Measurements from ENCODE around the gene HIGD1C.
A peak's percentile ranks its signal among the peaks of the same experiment; 100 is the strongest.
"Not testable (repeated sequence)": the region's sequence is repeated elsewhere in the genome, so short reads cannot be mapped to it uniquely, and the experiment has no call there.

The HIGD1C gene

DNA sequence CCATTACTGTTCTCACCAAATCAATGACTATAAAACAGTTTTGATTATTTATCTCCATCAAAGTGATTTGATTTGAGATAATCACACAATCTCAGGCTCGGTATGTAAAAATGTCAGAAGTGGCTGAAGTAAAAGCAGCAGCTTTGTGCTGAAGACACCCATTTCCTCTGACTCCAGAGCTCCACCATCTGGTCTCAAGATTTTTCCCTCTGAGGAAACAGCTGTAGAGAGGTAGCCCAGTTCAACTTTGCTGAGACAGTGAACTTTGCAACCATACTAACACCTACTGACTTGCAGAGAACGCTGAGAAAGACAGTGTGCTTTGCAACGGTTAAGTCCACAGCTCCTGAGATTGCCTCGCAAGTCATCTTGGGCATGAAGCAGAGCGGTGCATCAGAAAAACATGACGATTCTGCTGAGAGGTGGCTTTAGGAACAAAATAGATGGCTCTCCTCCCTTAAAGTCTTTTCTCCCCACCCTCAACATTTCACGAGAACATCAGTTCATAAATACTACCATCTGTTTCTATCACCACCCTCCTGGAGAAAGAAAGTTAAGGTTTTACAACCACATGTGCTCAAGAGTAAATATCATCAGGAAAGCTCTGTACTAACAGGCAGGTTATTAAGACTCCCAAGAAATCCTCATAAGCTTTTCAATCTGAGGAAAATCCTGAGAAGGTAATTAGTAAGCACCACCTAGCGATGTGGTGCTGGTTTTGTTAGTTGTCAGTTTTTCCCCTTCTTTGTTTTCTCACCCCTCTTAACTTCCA lies 34.8 kb downstream of the HIGD1C start:
- peak in 4 of 6 experiments; percentile 6 to 41 (median 22) for DNase-seq

GRCh38 chr12:50988051-50988450 lies 35.7 kb downstream of the HIGD1C start:
- no peak for DNase-seq

- DNase-seq = no peak
Observed at GRCh38 chr12:50988871-50989270, 36.5 kb downstream of the HIGD1C start.

DNA sequence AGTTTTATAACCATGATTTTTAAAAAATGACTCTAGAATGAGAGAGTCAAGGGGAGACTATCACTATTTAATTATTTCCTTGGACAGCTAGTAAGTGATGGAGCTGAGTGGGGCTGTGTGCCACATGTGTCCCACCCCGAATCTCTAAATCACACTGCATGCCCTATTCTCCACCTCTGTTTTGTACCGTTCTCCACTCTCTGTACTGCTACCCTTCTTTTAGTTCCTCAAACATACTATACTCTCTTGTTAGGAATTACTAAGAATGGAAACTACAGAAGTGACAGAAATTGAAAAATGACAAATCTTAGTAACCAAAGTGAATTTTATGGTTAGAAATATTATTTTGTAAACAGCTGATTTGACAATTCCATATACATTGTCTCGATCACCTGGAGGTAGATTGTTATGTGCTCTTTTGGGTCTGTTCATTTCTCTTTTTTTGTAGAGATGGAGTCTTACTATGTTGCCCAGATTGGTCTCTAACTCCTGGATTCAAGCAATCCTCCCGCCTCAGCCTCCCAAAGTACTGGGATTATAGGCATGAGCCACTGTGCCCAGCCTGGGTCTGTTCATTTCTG lies 37.9 kb downstream of the HIGD1C start:
- no peak for DNase-seq

GRCh38 chr12:50990791-50991190 lies 38.4 kb downstream of the HIGD1C start:
- no peak for DNase-seq

GRCh38 chr12:50991291-50991690 lies 38.9 kb downstream of the HIGD1C start:
- no peak for DNase-seq

- DNase-seq = no peak
Observed at GRCh38 chr12:50992819-50993218, 40.5 kb downstream of the HIGD1C start.

GRCh38 chr12:50999093-50999492 lies 46.7 kb downstream of the HIGD1C start:
- no peak for DNase-seq

GRCh38 chr12:51000245-51000644 lies 47.9 kb downstream of the HIGD1C start:
- no peak for DNase-seq

- DNase-seq = no peak
Observed at GRCh38 chr12:51001799-51002198, 49.5 kb downstream of the HIGD1C start.

DNA sequence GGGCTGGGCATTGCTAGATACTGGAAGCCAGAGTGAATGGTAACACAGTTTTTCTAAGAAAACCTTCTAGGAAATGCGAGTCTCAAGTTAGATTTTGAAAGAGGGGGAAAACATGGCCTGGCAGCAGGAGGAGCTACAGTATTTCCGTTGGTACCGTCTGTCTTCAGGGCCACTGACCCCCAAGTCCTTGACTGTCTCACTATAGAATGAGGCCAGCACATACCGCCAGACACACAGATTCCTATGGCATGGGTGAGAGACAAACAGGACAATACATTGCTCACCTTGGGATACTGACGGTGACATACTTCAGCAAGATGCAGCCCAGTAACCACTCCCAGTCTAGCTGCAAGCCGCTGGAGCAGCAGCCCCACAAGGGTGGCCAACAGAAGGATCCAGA lies 52.2 kb downstream of the HIGD1C start:
- DNase-seq = no peak

- DNase-seq = no peak
Observed at GRCh38 chr12:51005030-51005429, 52.7 kb downstream of the HIGD1C start.

GRCh38 chr12:51005671-51006070 lies 53.3 kb downstream of the HIGD1C start:
- no peak for DNase-seq

- DNase-seq = no peak
Observed at GRCh38 chr12:51008329-51009055, 56.1 kb downstream of the HIGD1C start.

DNA sequence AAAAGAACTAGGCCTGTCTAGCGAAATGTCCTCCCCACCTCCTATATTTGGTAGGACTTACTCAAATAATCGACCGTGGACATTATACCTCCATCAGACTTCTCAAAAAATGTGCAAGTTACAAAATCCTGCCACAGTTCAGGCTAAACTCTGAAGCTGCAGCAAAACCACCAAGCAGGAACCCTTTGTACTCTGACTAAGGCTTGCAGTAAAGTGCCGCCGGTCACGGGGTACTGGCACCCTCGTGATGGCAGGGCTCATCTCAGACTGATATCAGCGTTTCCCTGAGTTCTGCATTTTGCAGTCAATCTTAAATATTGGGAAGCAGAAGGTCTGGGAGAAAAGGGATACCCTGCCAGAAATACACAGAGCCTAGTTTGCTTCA lies 56.7 kb downstream of the HIGD1C start:
- DNase-seq = peak; percentile 36 to 69 (median 56)

- DNase-seq = no peak
Observed at GRCh38 chr12:51011955-51012354, 59.6 kb downstream of the HIGD1C start.

DNA sequence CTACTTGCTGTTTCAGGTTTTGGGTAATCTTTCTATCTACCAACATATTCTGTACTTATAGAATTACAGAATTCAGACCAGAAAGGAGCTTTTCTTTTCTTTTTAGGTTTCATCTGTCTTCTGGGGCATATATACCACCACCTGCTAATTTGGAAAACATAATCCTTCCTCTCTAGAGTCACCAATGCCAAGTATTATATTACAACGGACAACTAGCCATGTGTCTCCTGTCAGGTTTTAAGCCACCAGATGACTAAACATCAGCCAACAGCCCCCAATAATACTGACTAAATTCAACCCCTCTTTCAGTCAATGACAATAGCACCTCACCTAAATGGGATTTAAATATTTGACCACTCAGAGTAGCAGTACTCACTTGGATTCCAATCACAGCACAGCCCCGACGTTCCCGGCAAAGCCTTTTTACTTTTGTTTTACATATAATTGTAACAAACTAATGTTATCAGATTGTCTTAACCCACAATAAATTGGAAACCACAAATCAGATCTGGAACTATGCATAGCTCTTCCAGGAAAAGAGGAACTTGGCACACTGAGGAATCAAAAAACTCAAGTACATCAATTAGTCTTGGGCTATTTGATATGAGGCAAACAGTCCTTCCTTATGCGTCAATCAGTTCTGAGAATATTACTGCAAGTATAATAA lies 60.4 kb downstream of the HIGD1C start:
- DNase-seq = no peak

GRCh38 chr12:51013441-51013840 lies 61.1 kb downstream of the HIGD1C start:
- DNase-seq = no peak

GRCh38 chr12:51014467-51014866 lies 62.1 kb downstream of the HIGD1C start:
- not testable (repeated sequence) for DNase-seq

DNA sequence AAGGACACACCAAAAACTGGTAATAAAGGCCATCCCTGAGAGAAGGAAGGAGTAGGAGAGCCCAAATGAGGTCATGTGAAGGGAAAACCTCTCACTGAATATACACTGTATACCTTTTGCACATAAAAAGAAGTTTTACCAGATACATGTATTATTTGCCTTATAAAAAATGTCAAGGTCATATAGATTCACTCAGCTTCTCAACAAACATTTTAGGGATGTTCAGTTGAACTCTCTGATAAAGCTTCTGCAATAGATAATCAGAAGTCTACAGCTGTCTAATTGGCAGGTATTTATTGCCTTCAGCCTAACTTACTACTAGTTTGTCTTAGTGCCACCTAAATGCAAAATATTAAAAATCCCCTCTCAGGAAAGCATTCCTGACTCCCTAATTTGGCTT lies 65.1 kb downstream of the HIGD1C start:
- DNase-seq = no peak

DNA sequence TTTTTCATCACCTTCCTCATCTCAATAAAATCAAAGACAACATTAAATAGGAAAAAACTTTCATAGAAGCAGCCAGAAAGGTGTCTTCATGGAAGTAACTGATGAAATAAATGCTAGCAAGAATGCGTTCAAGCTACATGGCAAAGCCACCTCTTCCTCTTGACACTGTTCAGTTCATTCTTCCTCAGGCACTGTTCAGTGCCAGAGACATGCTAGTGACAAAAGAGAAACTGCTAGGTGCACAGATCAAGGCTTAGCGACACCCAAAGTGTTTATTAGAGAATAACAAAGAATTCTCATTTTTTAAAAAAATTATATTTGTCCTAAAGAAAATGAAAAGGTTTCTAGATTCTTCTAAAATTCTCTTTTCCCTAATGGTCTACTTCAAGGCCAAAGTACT lies 66.6 kb downstream of the HIGD1C start:
- DNase-seq = no peak

DNA sequence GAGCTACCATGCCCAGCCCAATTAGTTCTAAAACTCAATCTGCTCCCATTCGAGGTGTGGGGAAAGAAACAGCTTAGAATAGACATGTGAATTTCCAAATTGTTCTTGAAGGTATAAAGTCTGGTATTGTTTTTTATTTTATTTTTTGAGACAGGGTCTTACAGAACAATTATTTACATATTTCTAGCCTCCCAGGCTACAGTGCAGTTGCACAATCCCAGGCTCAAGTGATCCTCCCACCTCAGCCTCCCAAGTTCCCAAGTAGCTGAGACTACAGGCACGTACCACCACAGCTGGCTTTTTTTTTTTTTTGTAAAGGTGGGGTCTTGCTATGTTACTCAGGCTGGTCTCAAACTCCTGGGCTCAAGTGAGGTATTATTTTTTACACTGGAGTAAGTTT lies 67.6 kb downstream of the HIGD1C start:
- no peak for DNase-seq
